Stimulated activated CD4-positive, alpha-beta T cell treated with anti-CD3 and anti-CD28 coated beads, Interleukin-1b, Interleukin-23, amount 100 ng/mL, for 24 hours (primary cell): ENCODE results near the gene LRRC19.

Experiments used
- DNase-seq, 4 experiments: peaks; one replicate each; pipeline ENCODE4 v3.0.0-alpha.2; 2020; ENCODE audit warnings: low read depth in 4 of 4, low spot score in 1 of 4

The LRRC19 gene, protein sequence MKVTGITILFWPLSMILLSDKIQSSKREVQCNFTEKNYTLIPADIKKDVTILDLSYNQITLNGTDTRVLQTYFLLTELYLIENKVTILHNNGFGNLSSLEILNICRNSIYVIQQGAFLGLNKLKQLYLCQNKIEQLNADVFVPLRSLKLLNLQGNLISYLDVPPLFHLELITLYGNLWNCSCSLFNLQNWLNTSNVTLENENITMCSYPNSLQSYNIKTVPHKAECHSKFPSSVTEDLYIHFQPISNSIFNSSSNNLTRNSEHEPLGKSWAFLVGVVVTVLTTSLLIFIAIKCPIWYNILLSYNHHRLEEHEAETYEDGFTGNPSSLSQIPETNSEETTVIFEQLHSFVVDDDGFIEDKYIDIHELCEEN

GRCh38 chr9:27005491-27005890, at the start of gene LRRC19:
Gene LRRC19, minus strand, starts transcription at chr9:27005672. Its CDS starts 5,978 bp downstream, at chr9:26999694.
- no peak for DNase-seq

DNA sequence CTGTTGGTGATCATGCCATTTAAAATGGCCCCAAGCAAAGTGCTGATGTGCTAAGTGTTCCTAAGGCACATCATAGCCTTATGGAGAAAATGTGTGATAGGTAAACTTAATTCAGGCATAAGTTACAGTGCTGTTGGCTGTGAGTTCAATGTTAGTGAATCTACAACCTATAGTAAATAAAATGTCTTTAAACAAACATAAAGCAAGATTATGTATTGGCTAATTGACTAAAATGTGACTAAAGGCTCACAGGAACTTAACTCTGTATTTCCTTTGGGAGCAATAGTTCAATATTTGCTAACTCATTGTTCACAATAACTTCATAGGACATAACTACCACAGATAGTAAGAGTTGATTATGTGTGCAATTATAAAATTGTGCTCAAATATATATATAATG, 49.4 kb upstream of the LRRC19 start:
- no peak for DNase-seq

- DNase-seq, result no peak
Observed at GRCh38 chr9:27054125-27054524, 48.7 kb upstream of the LRRC19 start.

- DNase-seq, result no peak
Observed at GRCh38 chr9:27053369-27054022, 48.0 kb upstream of the LRRC19 start.

DNA sequence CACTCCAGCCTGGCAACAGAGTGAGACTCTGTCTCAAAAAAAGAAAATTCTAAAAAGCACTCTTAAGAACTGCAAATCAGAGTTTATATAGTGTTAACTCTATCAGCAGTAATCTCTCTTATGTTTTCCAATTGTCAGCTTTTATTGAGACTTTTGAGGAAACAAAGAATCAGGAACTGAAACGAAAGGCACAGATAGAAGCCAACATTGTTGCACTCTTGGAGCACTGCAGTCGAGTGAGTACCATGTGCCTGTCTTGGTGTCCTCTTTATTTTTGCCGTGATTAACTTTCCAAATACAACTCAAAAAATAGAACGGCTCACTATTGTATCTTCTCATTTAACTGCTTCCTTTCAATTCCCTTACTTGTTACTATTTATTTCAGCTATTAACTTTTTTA, 41.7 kb upstream of the LRRC19 start:
- DNase-seq, result no peak

DNA sequence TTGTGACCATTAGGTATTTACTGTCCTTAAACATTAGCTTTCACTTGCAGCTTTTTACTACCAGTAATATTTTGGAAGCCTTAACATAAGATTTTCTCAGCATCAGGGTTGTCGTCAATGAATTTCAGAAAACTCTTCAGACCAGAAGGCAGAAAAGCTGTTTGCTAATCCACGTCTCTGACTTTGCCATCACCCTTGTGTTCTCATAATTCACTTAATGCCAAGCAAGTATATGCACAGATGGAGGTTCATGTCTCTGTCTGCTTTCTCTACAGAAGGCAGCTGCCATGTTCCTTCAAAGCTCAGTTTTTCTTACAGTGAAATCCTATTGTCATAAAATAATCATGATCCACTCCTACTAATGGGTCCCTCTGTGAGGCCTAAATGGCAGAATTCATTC, 37.7 kb upstream of the LRRC19 start:
- DNase-seq, result no peak

DNA sequence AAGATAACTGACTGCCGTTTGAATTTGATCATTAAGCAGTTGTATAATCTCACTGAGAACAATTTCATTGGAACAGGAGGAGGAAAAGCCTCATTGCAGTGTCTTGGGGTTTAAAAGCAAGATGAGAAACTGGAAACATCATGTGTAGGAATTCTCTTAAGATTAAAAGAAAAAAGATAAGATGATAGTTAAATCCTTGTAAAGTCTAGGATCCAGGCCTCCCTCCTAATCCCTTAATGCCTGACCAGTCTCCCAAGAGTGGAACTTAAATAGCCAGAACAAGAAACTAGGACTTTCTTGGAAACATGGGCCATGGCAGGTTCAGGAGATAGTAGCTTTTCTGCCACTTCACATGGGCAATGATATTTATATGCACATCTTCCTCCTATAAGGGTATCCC, 37.0 kb upstream of the LRRC19 start:
- DNase-seq, result no peak

- DNase-seq, result no peak
Observed at GRCh38 chr9:27041746-27042145, 36.3 kb upstream of the LRRC19 start.

GRCh38 chr9:27037499-27037898, 32.0 kb upstream of the LRRC19 start:
- no peak for DNase-seq

DNA sequence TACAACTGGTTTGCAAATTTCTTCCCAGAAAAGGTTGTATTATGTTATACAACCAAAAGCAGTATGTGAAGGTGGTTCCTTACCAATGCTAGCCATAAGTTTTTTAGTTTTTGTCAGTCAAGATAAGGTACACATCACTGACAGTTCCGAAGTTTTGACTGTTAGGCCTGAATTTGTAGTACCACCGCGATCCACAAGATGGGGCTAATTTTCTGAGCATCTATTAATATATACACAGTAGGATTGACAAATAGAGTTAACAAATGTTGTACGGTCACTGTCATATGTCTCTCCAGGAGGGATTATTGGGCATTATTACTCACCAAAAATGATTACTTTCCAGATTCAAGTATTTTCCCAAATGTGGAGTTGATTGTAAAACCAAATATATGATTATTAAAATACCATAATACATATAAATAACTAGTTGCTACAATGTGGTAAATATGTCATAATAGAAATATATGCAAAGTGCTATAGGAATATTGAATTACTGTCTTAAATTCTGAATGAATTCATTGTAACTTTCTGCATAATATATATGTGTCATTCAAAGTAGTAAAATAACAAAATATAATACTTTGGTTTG, 28.4 kb upstream of the LRRC19 start:
- DNase-seq, result peak; percentile 15 to 28 (median 26)

DNA sequence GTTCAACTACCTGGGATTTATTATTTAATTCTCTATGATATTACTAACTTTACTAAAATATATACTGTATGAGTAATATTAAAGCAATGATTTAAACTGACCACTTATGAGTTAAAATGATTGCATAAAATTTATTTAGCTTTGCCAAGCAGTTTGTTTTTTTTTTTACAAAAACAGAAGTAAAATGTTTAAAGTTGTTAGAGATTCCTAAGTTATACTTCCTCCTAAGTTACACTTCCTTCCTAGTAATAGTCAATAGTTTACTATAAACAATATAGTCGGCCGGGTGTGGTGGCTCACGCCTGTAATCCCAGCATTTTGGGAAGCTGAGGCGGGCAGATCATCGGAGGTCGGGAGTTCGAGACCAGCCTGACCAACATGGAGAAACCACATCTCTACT, 23.7 kb upstream of the LRRC19 start:
- DNase-seq, result no peak

DNA sequence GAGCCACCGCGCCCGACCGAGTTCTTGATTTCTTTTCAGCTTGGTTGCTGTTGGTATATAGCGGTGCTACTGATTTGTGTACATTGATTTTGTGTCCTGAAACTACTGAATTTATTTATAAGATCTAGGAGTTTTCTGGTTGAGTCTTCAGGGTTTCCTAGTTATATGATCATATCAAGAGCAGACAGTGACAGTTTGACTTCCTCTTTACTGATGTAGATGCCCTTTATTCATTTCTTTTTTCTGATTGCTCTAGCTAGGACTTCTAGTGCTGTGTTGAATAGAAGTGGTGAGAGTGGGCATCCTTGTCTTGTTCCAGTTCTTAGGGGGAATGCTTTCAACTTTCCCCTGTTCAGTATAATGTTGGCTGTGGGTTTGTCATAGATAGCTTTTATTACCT, 17.4 kb upstream of the LRRC19 start:
- DNase-seq, result no peak

GRCh38 chr9:27019589-27019988, 14.1 kb upstream of the LRRC19 start:
- DNase-seq, result no peak

DNA sequence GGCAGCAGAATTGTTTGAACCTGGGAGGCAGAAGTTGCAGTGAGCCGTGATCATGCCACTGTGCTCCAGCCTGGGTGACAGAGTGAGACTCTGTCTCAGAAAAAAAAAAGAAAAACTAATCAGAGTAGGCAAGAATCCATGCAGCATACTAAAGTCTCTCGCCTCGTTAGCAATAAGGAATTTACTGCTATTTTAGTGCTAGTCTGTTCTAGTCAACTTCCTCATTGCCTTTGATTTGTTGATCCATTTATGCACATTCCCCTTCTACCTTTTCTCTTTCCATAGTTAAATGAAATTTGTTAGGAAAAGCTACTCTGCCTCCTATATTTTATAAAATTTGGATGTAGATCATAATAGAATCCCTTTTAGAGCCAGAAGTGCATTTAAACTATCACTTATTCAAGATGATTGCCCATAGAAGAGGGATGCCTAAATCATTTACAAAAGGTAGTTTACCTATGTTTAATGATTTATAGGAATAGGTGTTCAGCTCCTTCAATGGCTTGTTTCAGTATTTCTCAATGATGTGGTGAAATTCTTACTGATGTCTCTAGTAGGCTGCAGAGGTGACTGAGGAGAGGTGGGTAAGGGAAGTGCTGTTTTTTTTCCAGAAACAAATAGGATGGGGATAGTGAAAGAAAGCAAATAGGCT, 1.9 kb downstream of the LRRC19 start:
- DNase-seq, result no peak

DNA sequence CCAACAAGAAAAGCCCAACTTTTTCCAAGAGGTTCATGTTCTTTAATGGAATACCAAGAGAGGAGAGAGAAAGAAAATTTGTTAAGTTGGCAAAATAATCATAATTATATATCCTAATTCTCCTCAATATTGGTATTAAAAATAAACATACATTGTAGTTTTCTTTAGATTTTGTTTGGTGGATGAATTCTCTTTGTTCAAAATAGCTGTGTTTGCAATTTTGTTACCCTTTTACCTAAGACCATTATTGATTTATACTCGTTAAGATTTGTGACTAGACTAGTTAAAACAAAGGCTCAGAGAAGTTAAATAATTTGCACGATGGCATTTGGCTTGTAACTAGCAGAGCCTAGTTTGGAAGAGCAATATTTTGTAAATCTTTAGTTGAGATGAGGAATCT, 9.7 kb downstream of the LRRC19 start:
- no peak for DNase-seq

- DNase-seq, result no peak
Observed at GRCh38 chr9:26983340-26983739, 22.1 kb downstream of the LRRC19 start.

DNA sequence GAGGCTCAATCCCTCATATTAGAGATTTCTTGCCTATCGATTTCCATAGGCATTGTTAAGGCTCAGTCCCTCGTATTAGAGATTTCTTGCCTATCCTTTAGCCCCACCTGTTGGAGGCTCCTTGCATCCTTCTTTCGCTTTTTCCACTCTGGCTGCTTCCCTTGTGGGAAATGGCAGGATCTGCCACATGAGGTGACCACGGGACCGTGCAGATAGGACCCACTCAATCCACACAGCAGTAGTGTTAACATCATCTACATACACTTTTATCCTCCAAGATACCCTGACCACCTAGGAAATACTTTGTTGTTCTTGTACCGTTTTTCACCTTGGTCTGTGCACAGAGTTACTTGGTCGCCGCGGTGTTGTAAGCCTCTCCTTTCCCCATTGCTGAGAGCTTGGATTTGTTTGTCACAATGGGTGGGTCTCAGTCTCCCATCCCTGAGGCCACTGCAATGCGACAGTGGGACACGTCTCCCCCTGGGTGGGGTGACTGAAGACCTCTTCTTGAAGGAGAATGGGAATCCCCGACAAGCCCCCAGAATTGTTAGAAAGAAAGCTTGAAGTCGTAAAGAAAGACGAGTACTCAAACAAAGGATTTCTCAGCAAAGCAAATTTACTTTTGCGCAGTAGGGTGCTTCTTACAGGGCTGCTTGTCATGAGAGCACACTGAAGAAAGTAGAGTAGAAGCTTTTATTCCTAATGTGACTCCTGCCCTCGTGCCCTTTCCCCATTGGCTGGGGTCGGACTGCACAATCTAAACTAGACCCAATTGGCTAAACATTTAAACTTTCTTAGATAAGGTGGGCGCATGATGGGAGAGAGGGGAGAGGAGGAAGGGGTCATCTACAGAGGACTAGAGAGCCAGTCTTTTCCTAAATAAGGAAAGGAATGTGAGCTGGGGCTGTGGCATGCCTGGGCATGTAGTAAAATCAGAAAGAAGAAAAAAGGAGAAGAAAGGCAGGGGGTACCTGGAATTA, 29.5 kb downstream of the LRRC19 start:
- no peak for DNase-seq

GRCh38 chr9:26974927-26975326, 30.5 kb downstream of the LRRC19 start:
- no peak for DNase-seq

GRCh38 chr9:26973989-26974388, 31.5 kb downstream of the LRRC19 start:
- DNase-seq, result no peak

DNA sequence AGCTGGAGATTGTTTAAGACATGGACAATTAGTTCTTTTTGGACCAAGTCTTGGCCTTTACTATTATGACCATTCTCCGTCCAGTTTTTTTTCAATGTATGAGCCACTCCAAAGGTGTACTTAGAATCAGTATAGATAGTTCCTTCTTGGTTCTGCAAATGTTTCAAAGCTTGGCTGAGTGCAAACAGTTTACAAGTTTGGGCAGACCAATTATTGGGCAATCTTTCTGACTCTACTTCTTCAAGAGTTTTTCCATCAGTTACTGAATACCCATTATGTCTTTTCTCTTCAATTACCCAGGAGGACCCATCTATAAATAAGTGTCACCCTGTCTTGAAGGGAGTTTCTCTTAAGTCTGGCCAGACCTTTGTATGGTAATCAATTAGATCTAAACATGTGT, 33.8 kb downstream of the LRRC19 start:
- no peak for DNase-seq

GRCh38 chr9:26956860-26957233, 48.6 kb downstream of the LRRC19 start:
- no peak for DNase-seq
